GM21390 (cell line): ENCODE data around the gene HLTF.
A peak's percentile ranks its signal among the peaks of the same experiment; 100 is the strongest.

ENCODE experiments used
- ATAC-seq: cut with Tn5 transposase; IDR thresholded peaks from one replicate; pipeline ENCODE4 v1.9.1; 2021; ENCODE audit not compliant: unreplicated experiment

HLTF gene

GRCh38 chr3:149020196-149020838, 66.0 kb downstream of the HLTF start:
- no peak for ATAC-seq

DNA sequence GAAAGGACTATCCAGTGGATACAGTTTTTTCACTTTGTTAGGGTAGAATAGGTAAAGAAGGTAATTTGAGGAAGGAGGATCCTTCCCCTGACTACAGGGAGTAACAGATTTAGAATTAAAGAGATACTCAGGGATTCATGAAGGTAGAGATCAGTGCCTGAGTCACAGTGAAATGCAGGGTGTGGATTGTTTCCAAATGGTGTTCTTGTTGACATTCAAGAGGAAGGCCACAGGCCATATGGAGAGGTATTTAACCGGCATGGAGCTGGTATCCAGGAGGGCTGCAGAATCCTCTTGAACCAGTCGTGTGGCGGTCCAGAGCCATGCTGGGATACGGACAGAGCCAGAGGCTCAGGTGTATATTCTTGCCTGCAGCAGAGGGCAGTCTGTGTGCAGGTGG, 66.8 kb downstream of the HLTF start:
- no peak for ATAC-seq

DNA sequence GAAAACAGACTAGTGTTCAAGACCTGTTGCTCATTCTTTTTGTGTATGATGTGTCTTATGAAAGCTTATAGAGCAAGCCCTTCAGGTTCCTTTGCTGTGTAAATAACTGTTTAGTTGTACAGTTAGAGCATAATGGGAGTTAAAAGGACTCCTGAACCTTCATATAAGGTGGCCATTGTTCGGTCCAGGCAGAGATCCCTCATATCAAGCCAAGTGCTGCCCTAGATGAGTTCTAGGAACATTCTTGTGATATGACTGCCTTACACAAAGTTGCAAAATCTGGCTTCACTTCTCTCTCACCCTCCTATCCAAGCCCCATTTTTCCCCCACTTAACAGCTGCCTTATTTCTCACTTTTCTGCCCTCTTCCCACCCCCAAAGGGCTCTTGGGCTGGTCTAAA, 68.1 kb downstream of the HLTF start:
- no peak for ATAC-seq

DNA sequence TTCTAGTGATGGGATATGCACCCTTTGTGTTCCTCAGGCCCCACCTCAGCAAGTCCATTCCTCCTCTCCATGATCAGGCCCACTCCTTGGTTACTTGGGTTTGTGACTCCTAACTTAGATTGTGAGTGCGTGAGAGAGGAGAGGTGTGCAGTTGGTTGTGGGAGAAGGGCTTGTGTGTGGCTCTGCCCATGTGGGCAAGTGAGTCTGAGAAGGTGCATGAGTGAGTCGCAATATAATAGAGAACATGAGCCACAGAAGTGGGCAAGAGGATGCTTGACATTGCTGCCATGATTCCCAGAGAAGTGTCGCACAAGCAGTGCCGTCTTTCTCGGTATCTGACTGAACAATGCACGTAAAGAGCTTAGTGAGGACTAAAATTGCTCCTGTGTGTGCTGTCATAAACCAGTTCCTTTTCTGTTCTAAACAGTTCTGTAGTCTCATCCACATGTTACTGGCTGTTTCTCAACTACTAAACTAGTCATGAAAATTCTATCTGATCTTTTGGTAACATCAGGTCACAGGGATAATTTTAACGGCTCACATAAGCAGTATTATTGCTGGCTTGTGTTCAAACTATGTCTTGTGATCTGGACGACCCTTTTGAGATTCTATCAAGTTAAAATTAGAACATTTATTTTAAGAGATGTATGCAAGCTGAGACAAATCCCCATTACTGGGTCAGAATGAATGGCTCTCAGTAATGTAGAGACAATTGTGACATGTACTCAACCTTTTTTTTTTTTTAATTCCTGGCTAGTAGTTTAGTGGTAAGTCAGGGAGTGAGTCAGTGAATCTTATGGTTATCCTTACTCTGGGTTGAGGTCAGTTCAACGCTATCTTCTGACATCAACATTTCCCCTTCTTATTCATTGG, 69.4 kb downstream of the HLTF start:
- no peak for ATAC-seq

DNA sequence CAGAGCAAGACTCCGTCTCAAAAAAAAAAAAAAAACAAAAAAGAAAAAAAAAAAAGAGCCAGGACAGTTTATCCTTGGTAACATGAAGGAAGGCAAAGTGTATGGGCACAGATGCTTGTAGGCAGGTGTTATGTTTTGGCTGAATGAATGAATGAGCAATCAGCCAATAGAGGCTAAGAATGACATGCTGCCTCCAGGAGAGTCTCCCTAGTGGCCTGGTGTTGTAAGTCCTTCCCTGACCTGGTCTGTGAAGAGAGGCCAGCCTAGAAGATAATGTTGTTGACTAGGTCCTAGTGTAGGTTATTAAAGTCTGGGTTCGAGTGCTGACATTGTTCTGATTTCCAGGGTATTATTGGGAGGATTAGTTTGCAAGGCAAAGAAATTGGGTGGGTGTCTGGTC, 70.1 kb downstream of the HLTF start:
- ATAC-seq, result no peak

DNA sequence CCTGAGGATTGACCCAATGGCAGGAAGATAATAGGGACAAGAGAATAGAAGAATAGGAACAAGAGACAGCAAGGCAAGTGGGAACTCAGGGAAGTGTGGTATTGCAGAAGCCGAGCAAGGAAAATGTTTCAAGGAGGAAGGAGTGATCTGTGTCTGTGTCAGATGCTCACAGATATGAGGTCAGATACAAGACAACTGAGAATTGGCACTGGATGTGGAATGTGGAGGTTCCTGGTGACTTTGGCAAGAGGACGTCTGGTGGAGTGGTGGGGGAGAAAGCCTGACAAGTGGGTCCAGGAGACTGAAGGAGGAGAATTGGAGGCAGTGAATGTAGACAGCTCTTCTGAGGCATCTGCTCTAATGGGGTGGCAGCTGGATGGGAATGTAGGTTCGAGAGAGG, 70.9 kb downstream of the HLTF start:
- no peak for ATAC-seq

DNA sequence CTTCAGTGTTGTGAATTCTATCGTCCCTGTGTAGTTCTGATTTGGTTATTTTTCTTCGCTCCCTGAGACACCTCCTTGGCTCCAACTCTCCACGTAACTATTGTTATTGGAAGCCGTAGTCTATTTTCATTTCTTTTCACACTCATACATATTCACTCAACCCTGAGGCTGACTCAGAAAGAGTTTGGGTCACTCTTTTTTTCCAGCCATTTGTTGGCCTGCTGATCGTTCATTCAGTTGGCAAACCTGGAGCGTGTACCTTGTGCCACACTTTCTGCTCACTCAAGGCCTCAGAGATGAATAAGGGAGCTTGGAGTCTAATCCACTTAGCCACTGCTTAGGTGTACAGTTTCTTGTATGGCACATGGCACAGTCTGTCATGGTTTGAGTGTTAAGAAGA, 72.6 kb downstream of the HLTF start:
- no peak for ATAC-seq

GRCh38 chr3:149011676-149012075, 74.7 kb downstream of the HLTF start:
- ATAC-seq, result no peak

DNA sequence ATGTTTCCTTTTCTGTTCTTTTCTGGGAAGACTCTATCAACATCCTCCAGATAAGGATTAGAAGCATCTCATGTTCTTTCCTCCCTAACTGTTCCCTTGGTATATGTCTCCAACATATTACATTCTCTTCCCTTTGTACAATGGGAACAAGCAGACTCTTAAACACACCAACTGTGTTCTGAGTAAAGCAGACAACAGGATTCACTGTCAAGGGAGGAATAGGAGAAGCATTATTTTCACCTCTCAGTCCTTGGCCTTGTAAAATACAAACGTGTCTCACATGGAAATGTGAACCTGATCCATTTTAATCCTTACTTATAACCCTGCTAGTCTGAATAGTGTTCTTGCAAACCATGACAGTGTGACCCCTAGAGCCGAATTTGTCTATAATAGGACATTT, 75.4 kb downstream of the HLTF start:
- no peak for ATAC-seq

GRCh38 chr3:149010504-149010951, 75.8 kb downstream of the HLTF start:
- ATAC-seq, result no peak

- ATAC-seq, result peak; percentile 79
Observed at GRCh38 chr3:149009732-149010131, 76.6 kb downstream of the HLTF start.

DNA sequence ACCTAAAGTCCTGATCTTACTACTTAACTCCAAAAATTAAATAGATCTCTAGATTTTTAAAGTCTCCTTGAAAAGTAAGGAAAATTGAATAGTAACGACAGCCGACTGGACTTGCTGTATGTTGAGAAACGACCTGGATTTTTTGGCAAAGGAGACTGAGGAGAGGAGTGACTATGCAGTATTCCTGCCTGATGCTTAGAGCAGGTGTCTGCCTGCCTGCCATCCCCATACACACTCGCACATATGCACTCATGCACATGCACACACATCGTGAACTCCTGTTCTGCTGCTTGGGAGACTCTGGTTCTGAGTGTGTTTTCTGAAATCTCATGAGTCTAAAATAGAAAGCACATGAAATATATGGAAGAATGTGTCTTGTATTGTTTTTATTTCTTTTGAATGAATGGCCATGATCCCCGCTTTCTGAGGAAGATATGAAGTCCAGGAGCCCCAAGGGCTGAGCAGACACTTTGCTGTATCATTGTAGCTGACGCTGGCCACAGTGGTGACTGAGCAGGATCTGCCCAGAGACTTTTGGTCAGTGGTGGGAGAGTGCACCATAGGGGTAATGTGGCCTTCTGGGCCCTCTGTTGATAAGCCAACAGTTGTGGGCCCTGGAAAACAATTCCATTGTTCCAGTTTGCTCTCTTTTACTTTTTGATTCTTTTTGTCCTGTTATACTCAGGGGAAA, 78.6 kb downstream of the HLTF start:
- ATAC-seq, result no peak

DNA sequence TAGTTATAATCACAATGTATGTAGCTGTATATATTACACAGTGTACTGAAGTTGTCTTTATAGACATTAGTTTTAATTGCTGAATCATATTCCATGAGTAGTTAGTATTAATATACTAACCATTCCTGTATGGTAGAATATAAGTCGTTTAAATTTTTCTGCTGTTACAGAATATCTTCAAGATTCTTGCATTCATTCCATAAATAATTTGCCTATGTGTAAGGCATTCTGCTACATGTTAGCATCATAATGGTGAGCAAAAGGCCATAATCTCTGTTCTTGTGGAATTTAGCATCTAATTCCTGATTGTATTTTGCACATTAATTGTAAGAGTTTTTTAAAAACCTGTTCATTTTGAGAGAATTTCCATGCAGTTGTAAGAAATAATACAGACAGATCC, 80.9 kb downstream of the HLTF start:
- ATAC-seq, result no peak

- no peak for ATAC-seq
Observed at GRCh38 chr3:149004622-149005021, 81.7 kb downstream of the HLTF start.

- ATAC-seq, result peak; percentile 82
Observed at GRCh38 chr3:149003653-149004305, 82.6 kb downstream of the HLTF start.

- no peak for ATAC-seq
Observed at GRCh38 chr3:149001727-149002126, 84.6 kb downstream of the HLTF start.

GRCh38 chr3:149000206-149000745, 86.1 kb downstream of the HLTF start:
- no peak for ATAC-seq

DNA sequence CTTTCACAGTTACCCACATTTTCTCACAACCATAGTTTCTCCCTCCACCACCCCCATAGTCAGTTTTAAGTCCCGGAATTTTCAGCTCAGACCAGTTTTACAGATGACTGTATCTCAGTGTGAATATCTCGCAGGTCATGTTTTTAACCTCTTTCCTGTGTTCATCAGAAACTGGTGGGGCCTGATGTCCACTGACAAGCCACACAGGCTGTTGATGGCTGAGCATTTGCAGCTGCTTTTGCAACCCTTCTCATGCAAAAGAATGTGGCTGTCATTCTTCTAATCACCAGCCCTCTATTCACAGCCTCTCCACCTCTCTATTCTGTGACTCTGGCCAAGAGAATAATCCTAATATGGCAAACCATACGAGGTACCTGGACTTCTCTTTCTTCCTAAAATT, 86.5 kb downstream of the HLTF start:
- ATAC-seq, result peak; percentile 44

DNA sequence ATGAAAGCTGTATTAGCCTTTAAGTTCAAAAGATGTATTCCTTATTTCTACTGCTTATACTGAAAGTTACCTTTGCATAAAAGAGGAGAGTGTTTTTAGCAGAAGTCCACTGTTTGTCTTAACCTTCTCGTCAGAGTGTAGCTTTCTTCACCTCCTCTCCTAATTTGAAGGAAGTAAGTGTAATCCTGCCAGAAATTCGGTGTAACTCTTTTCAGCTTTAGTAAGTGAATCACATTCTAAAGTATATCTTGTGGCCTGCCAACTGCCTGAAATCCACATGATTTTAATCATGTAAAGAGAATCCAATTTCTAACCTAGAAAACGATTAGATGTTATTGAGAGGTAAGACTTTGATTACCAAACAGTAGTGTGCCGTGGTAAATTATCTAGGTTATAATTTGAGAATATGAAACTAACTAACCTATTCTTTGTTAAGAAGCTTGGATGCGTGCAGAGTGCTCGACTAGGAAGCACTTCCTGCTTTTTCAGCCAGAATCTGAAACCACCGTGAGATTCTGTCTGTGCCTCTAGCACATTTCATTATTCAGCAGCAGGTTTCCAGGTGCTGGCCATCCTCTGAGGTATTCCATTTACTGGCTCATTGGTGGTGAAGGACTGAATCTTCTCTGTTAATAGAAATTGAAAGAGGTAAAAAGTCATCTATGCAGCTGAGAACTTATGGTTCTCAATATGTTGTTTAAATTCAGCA, 87.5 kb downstream of the HLTF start:
- ATAC-seq, result peak; percentile 33

DNA sequence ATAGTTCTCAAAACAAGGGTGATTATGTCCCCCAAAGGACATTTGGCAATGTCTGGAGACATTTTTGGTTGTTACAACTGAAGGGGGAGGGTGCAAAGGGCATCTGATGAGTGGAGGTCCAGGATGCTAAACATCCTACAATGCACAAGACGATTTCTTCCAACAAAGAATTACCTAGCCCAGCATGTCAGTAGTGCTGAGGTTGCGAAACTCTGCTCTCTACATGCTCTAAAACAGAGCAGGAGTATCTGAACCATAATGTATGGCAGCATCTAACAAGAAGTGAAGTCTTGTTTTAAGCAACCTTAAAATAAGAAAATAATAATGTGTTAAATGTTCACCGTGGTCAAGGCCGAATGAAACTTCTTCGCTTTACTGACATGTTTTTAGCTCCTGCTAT, 88.0 kb downstream of the HLTF start:
- ATAC-seq, result no peak
